Natural killer cell (primary cell): ENCODE data around the gene ZNF777. TPM values are rescaled to one million over a fixed set of nuclear protein-coding genes. Genes with fewer than 3 reads are reported as not detected.

Source experiments
- ATAC-seq, 3 donors: fragments of 150-1000 bp in 2 of 3; fragments of 200-7000 bp in 1 of 3; cut with Tn5 transposase; 1 replicate in 1 of 3; 2 replicates in 2 of 3; pipeline ENCODE4 v1.10.0; 2021; ENCODE audit warnings: mild to moderate bottlenecking in 2 of 3, moderate library complexity in 2 of 3
- DNase-seq, 2 donors: peaks; one replicate each; pipeline versions ENCODE4 v3.0.0 to v3.0.0-alpha.2; 2013 to 2021; ENCODE audit warnings: mixed read lengths in 1 of 2
- H3K27ac ChIP-seq: one replicate; pipeline ENCODE4 v1.5.1; 2013; ENCODE audit warnings: mild to moderate bottlenecking, low read length
- H3K27me3 ChIP-seq: one replicate; pipeline ENCODE4 v1.6.1; 2013; ENCODE audit warnings: low read length; ENCODE audit not compliant: control insufficient read depth, insufficient read depth
- H3K36me3 ChIP-seq: one replicate; pipeline ENCODE4 v1.6.1; 2013; ENCODE audit warnings: low read length; ENCODE audit not compliant: control insufficient read depth, insufficient read depth
- H3K4me1 ChIP-seq: one replicate; pipeline ENCODE4 v1.6.1; 2013; ENCODE audit warnings: low read length; ENCODE audit not compliant: control insufficient read depth, insufficient read depth
- H3K4me3 ChIP-seq: one replicate; pipeline ENCODE4 v1.5.1; 2013; ENCODE audit warnings: low read length
- H3K9me3 ChIP-seq: one replicate; pipeline ENCODE4 v1.6.1; 2013; ENCODE audit warnings: low read length; ENCODE audit not compliant: control insufficient read depth, insufficient read depth
- H3K27ac Mint-ChIP-seq, 2 donors: one replicate each; pipeline ENCODE4 v1.8.0; 2022; ENCODE audit warnings: mild to moderate bottlenecking in 2 of 2, mixed read lengths in 2 of 2, moderate library complexity in 1 of 2
- H3K27me3 Mint-ChIP-seq, 2 donors: one replicate each; pipeline ENCODE4 v1.8.0; 2022; ENCODE audit warnings: low read depth in 2 of 2, mixed read lengths in 2 of 2
- H3K36me3 Mint-ChIP-seq: one replicate; pipeline ENCODE4 v1.8.0; 2022; ENCODE audit warnings: mixed read lengths
- H3K4me1 Mint-ChIP-seq, 2 donors: one replicate each; pipeline ENCODE4 v1.8.0; 2022; ENCODE audit warnings: mixed read lengths in 2 of 2
- H3K4me3 Mint-ChIP-seq: one replicate; pipeline ENCODE4 v1.8.0; 2022; ENCODE audit warnings: mild to moderate bottlenecking, moderate library complexity, mixed read lengths
- H3K9me3 Mint-ChIP-seq, 2 donors: one replicate each; pipeline ENCODE4 v1.8.0; 2022; ENCODE audit warnings: mixed read lengths in 2 of 2
- WGBS: methylation state at CpG from one replicate; pipeline ENCODE4 v1.1.7; 2013; ENCODE audit warnings: missing lambda C conversion rate; ENCODE audit not compliant: insufficient coverage; 5-methylcytosine and 5-hydroxymethylcytosine counted together
- intact Hi-C: fragments of 100-400 bp; cut with micrococcal nuclease; formaldehyde crosslinking; loops from one replicate; pipeline ENCODE4 v1.14.2; 2022
- total RNA-seq, 4 donors: library from RNA; stranded (reverse); fragments of 120-200 nt in 1 of 4; gene quantifications; one replicate each; pipeline versions ENCODE4 v1.2.3 to v1.2.4, GENCODE V29; 2013 to 2022
- TF ChIP-seq, protein P1 (sequence below): fragments of 200-600 bp; IDR thresholded peaks from one replicate; pipeline ENCODE4 v1.8.0; 2022; ENCODE audit warnings: antibody characterized with exemption

Gene ZNF777
- total RNA-seq, 3 donors from 2014 or later (not counting 1 experiment from before 2014, with no cell fraction given): 14.6 to 18.2 (median 17.2) TPM

DNA sequence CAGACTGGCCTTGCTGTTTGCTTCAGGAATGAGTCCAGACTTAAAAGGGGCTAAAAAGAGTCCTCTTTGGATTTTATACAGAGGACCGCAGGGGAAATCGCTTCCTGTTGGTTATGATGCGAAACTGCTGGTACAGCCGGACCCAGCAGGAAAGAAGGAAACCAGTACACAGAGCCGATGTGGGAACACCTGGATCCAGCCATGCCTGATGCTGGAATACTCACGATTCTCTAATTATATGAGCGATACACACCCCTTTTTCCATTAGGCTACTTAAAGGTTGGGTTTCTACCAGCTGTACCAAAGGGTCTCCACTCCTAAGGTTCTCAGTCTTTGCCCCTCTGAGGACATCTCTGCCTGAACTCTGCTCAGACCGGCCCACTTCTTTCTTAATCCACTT lies 27.7 kb downstream of the ZNF777 start:
- Mint-ChIP-seq H3K27ac (no peak overlapping the region), H3K9me3 (no peaks in the 10 kb centered on the region), H3K36me3 (no peaks in the 10 kb centered on the region), H3K4me3 (no peak overlapping the region), H3K4me1 (peaks cover 6 to 7% of the 10 kb centered on the region in 2 donors), H3K27me3 (no peaks in the 10 kb centered on the region)
- no peak for ATAC-seq
- 91% methylated on average over 8 of the region's 8 CpGs for WGBS
- Histone ChIP-seq H3K4me3 (no peak overlapping the region), H3K27ac (no peak overlapping the region), H3K36me3 (peaks cover 30% of the 10 kb centered on the region), H3K4me1 (no peaks in the 10 kb centered on the region), H3K27me3 (no peaks in the 10 kb centered on the region), H3K9me3 (no peaks in the 10 kb centered on the region)
- TF ChIP-seq, protein P1, sequence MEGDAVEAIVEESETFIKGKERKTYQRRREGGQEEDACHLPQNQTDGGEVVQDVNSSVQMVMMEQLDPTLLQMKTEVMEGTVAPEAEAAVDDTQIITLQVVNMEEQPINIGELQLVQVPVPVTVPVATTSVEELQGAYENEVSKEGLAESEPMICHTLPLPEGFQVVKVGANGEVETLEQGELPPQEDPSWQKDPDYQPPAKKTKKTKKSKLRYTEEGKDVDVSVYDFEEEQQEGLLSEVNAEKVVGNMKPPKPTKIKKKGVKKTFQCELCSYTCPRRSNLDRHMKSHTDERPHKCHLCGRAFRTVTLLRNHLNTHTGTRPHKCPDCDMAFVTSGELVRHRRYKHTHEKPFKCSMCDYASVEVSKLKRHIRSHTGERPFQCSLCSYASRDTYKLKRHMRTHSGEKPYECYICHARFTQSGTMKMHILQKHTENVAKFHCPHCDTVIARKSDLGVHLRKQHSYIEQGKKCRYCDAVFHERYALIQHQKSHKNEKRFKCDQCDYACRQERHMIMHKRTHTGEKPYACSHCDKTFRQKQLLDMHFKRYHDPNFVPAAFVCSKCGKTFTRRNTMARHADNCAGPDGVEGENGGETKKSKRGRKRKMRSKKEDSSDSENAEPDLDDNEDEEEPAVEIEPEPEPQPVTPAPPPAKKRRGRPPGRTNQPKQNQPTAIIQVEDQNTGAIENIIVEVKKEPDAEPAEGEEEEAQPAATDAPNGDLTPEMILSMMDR: no peak
- intact Hi-C loops: no loop called here
- DNase-seq: no peak

DNA sequence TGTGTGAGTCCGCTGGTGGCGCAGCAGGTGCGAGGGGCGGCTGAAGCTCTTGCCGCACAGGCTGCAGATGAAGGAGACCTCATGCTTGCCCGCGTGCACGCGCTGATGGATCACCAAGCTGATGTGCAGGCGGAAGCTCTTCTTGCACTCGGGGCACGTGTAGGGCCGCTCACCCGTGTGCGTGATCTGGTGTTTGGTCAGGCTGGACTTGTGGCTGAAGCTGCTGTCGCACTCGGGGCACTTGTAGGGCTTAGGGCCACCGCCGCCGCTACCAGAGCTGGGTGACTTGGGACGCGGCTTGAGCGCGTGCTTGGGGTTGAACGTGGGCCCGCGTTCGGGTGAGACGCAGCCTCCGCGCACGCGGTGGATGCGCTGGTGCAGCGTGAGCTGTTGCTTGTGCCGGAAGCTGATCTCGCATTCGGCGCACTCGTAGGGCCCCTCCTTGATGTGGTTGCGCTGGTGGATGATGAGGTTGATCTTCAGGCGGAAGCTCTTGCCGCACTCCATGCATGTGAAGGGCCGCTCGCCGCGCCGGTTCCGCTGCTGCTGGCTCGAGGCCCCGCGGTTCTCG lies 28.7 kb downstream of the ZNF777 start:
- Histone ChIP-seq H3K27ac (no peak overlapping the region), H3K36me3 (peaks cover 27% of the 10 kb centered on the region), H3K4me3 (no peak overlapping the region), H3K9me3 (no peaks in the 10 kb centered on the region), H3K27me3 (no peaks in the 10 kb centered on the region), H3K4me1 (no peaks in the 10 kb centered on the region)
- peak in 1 of 3 donors; percentile 5 for ATAC-seq
- WGBS: 98% methylated on average over 53 of the region's 53 CpGs
- intact Hi-C loops: no loop called here
- DNase-seq: no peak
- Mint-ChIP-seq H3K9me3 (no peaks in the 10 kb centered on the region), H3K4me1 (peaks cover 6 to 7% of the 10 kb centered on the region in 2 donors), H3K36me3 (no peaks in the 10 kb centered on the region), H3K4me3 (no peak overlapping the region), H3K27ac (no peak overlapping the region), H3K27me3 (no peaks in the 10 kb centered on the region)
- TF ChIP-seq, protein P1: no peak

DNA sequence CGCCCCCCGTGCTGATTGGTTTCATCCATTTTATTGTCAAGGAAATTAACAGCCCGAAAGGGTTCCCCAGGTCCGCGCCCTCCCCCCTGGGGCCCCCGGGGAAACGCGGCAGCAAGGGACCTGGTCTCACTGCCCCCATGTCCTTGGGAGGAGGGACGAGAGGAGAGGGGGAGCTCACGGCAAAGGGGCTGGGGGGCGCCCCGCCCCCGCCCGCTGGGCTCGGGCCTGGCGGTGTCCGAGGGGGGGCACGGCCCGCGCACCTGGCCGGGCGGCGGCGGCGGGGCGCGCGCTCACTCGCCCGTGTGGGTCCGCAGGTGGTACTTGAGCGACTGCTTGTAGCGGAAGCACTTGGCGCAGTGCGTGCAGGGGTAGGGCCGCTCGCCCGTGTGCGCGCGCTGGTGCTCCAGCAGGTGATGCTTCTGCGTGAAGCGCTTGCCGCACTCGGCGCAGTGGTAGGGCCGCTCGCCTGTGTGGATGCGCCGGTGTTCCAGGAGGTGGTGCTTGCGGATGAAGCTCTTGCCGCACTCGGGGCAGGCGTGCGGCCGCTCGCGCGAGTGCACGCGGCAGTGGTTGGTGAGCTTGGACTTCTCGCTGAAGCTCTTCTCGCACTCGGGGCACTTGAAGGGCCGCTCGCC lies 29.3 kb downstream of the ZNF777 start:
- Mint-ChIP-seq H3K9me3 (no peaks in the 10 kb centered on the region), H3K36me3 (no peaks in the 10 kb centered on the region), H3K4me1 (peaks cover 6 to 7% of the 10 kb centered on the region in 2 donors), H3K4me3 (no peak overlapping the region), H3K27ac (no peak overlapping the region), H3K27me3 (no peaks in the 10 kb centered on the region)
- H3K9me3 ChIP-seq: no peaks in the 10 kb centered on the region
- intact Hi-C loops: no loop called here
- H3K4me3 ChIP-seq: no peak overlapping the region
- H3K36me3 ChIP-seq: peaks cover 27% of the 10 kb centered on the region
- no peaks in the 10 kb centered on the region for H3K4me1 ChIP-seq
- TF ChIP-seq, protein P1: no peak
- DNase-seq (no peak), ATAC-seq (peak in 1 of 3 donors; percentile 4)
- WGBS: 98% methylated on average over 66 of the region's 66 CpGs
- no peak overlapping the region for H3K27ac ChIP-seq
- no peaks in the 10 kb centered on the region for H3K27me3 ChIP-seq
